ENCODE data around the gene CBLN3. TPM values are rescaled to one million over a fixed set of nuclear protein-coding genes. Genes with fewer than 3 reads are reported as not detected.

The CBLN3 gene
- polyA plus RNA-seq, 1 donor from 2014 or later = not detected

DNA sequence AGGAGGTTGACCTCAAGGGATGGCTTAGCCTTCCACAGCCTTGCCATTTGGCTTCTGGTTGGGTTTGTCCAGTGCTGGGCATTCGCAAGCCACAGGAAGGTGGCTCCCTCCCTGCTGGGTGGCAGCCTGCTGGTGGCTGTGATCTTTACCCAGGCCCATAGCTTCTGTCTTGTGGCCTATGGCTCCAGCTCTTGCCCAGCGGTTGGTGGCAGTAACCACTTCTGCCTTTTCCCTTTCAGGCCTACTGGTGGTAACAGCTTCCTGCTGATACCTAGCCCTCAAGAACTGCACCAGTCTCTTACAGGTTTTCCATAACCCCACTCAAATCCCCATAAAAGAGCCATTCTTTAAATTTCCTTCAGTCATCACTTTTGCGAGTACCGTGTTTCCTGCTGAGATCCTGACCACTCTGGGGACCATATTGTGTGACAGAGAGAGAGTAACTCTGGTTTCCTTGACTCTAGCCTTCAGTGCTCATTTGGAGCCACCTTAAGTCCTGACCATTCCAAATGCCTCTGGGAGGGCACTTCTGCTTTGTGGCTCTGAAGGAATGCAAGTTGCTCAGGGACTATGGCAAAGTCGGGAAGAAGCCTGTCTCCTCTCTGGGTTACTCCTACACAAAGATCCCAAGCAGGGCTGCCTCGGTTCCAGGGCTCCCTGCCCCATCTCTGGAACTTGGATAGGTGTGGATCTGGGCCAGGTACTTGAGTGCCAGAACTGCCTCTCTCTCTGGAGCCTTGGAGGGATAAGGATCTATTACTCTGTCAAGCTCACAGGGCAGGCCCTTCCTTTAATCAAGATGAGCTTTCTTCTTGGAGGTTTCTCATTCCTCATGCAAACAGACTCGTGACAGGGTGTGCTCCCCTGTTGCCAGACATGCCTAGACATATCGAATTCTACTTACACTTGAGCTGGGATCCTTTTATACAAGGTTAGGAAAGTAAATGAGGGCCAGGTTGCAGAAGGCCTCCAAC, 33.6 kb downstream of the CBLN3 start:
- TF ChIP-seq RAD21 (conservative IDR thresholded peaks at IDR 0.05) (no peak), EP300 (conservative IDR thresholded peaks at IDR 0.05; ENCODE audit: poor library complexity, severe bottlenecking) (no peak), EZH2 (IDR thresholded peaks at IDR 0.05; ENCODE audit: borderline replicate concordance, insufficient read depth, low read length, poor library complexity, severe bottlenecking) (no peak)

GRCh38 chr14:24394275-24394674, 35.2 kb downstream of the CBLN3 start:
- Histone ChIP-seq H3K79me2 (replicated peaks; ENCODE audit: insufficient read depth, low read length) (no peaks in the 10 kb centered on the region), H3K36me3 (ENCODE audit: insufficient read depth, low read length) (no peaks in the 10 kb centered on the region), H3K9ac (ENCODE audit: low read length) (no peak overlapping the region), H3K4me3 (ENCODE audit: low read length) (no peak overlapping the region), H3K27me3 (ENCODE audit: insufficient read depth, low read depth, low read length) (no peaks in the 10 kb centered on the region), H2AFZ (ENCODE audit: low read depth, low read length) (no peak overlapping the region), H3K9me3 (ENCODE audit: low read length) (no peaks in the 10 kb centered on the region), H4K20me1 (ENCODE audit: insufficient read depth) (no peaks in the 10 kb centered on the region), H3K9me2 (ENCODE audit: insufficient read depth, low read length) (no peaks in the 10 kb centered on the region), H3F3A (ENCODE audit: insufficient read depth, low read length, poor library complexity, severe bottlenecking) (no peaks in the 10 kb centered on the region), H3K4me2 (ENCODE audit: low read length) (no peak overlapping the region), H3K27ac (ENCODE audit: low read length) (no peak overlapping the region)
- no peak for TF ChIP-seq TAF1 (IDR thresholded peaks at IDR 0.05; ENCODE audit: low read depth)
- no peak for TF ChIP-seq POLR2AphosphoS5 (IDR thresholded peaks at IDR 0.05)
- TF ChIP-seq EZH2 (IDR thresholded peaks at IDR 0.05; ENCODE audit: borderline replicate concordance, insufficient read depth, low read length, poor library complexity, severe bottlenecking) = no peak
- TF ChIP-seq CTCF (IDR thresholded peaks at IDR 0.05; ENCODE audit: poor library complexity, severe bottlenecking) = no peak
- no peak for TF ChIP-seq SMC3 (conservative IDR thresholded peaks at IDR 0.05; ENCODE audit: poor library complexity)
- no peak for TF ChIP-seq MXI1 (conservative IDR thresholded peaks at IDR 0.05; ENCODE audit: poor library complexity, severe bottlenecking)
- TF ChIP-seq REST (IDR thresholded peaks at IDR 0.05; ENCODE audit: borderline replicate concordance) = no peak
- TF ChIP-seq EP300 (conservative IDR thresholded peaks at IDR 0.05; ENCODE audit: poor library complexity, severe bottlenecking) = no peak
- no peak for TF ChIP-seq RAD21 (conservative IDR thresholded peaks at IDR 0.05)

More for the DNA sequence above, 33.6 kb downstream of the CBLN3 start:
- Histone ChIP-seq H2AFZ (ENCODE audit: low read depth, low read length) (no peak overlapping the region), H3K4me2 (ENCODE audit: low read length) (no peak overlapping the region), H3K4me3 (ENCODE audit: low read length) (no peak overlapping the region), H3K27me3 (ENCODE audit: insufficient read depth, low read depth, low read length) (peaks cover 3% of the 10 kb centered on the region), H3K27ac (ENCODE audit: low read length) (no peak overlapping the region), H3K9ac (ENCODE audit: low read length) (no peak overlapping the region), H3K36me3 (ENCODE audit: insufficient read depth, low read length) (no peaks in the 10 kb centered on the region), H3K79me2 (replicated peaks; ENCODE audit: insufficient read depth, low read length) (peaks cover 11% of the 10 kb centered on the region), H3K9me3 (ENCODE audit: low read length) (no peaks in the 10 kb centered on the region), H3K9me2 (ENCODE audit: insufficient read depth, low read length) (no peaks in the 10 kb centered on the region), H3F3A (ENCODE audit: insufficient read depth, low read length, poor library complexity, severe bottlenecking) (no peaks in the 10 kb centered on the region), H4K20me1 (ENCODE audit: insufficient read depth) (no peaks in the 10 kb centered on the region)
